NOMO-1 (cell line): ENCODE measurements around the gene ANKMY1.

Experiments used
- DNase-seq, 2 experiments: peaks; one replicate each; lab custom pipeline; 2025; ENCODE audit not compliant: unreplicated experiment in 2 of 2; lab: John Stamatoyannopoulos, UW

ANKMY1 gene

DNA sequence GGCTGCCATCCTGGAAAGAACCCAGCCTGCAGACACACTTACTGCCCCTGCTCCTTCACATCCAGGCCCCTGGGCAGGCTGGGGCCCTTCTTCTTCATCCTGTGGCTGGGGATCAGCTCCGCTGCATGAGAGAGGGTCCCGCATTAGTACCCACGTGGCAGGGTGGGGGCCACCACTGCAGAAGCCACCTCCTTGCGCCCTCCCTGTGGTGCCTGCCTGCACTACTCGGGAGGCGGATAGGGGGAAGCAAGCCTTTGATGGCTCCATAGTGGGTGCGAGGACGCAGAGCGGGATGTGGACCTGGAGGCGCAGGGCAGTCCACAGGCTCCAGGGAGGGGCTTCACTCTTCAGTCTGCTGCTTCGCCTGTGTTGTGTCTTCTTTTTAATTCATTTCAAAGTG, 75.6 kb downstream of the ANKMY1 start:
- DNase-seq: no peak

DNA sequence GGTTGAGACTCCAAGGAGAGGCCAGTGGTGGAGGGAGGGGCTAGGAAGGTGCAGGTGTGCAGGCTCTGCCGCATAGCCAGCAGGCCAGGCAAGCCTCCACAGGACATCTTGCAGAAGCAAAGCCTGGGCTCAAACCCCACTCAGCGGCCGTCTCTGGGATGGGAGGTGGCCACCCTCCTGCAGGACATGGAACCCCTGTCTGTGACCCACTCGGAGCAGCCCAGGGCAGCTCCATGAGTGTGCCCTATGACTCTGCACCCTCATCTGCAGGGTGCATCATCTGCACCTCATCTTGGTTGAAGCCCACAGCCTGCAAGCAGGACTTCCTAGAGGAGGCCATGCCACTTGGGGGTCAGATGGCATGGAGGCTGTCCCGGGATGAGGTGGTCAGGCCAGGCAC, 76.1 kb downstream of the ANKMY1 start:
- DNase-seq: no peak

DNA sequence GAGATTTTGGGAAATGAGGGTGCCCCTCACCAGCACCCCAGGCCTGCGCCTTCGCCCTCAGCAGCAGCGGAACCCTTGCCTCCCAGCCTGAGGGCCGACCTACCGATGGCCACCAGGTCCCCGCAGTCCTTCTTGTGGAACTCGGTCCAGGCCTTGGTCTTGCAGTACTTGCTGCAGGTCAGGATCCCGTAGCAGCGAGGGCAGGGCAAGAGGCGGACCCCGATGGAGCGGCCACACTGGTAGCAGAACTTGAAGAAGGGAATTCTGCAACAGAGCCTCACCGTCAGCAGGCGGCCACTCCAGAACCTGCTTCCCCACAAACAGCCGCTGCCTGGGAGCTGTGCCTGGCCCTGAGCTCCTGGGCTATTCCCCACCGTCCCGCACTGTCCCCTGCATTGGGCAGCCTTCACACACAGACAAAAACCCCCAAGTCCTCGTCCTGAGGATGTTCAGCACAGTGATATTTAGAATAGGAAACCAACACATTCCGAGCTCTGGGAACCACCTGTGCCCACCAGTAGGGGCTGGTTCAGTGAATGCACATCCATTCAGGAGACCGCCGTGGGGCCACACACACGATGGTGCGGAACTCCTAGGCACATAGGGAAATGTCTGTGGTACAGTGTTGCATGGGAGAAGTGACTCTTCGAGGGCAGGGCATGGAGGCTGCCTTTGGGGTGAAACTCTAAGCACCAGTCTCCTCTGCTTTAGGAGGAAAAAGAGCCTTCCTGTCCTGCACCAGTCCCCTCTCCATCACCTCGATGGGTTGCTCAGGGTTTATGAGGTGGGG, 76.8 kb downstream of the ANKMY1 start:
- no peak for DNase-seq

DNA sequence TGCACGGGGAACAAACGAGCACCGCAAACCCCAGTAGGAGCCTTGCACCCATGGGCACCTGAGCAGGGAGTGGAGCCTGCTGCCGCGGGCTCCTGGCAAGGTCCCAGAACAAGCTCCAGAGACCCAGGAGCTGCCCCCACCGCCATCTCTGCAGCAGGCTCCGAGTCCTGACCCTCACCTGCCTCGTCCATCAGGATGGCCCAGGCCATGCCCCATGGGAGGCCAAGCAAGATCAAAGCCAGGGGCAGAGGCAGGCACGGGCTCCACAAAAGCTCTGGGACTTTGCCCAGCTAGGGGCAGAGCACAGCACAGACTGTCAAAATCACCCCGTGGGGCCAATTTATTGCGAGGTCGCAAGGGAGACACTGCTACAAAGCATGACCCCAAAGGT, 78.7 kb downstream of the ANKMY1 start:
- DNase-seq: no peak

DNA sequence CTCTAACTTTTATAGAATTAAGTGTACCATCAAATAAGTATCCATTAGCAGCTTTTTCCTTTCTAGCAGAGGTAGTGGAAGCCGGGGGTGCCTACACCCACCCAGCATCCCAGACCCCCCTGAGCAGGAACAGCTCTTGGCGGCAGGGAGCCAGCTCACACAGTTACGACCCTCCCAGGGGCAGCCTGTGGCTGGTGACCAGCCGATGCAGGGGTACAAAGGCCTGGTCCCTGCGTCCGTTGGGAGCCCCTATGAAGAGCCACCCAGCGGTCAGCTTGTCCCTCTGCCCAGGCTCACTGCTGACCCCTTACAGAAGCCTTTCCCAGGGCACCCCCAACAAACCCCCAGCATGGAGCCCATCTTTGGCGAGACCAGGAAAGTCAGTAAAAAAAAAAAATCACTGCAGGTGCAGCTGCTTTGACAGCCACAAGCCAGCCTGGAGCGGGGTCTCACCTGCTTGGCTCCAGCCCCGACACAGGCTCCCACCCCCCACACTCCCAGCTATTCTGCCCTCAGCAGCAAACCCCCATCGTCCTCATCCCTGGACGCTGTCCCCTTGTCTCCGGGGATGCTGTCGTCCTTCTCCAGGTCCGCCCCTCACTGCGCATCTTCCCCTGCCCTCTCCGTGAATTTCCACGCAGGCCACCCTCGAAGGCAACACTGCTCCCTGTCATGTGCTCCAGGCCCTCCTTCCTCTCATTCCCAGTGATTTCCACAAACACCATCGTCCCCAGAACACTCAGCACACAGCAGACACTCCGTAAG, 79.3 kb downstream of the ANKMY1 start:
- DNase-seq: no peak

DNA sequence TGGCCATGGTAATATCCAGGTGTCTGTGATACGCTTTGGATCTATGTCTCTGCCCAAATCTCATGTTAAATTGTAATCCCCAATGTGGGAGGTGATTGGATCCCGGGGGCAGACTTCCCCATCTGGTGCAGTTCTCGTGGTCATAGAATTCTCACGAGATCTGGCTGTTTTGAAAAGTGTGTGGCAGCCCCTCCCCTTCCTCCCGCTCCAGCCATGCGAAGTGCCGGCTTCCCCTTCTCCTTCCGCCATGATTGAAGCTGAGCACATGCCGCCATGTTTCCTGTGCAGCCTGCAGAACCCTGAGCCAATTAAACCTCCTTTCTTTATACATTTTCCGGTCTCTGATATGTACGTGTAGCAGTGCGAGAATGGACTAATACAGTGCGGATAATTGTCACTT, 79.9 kb downstream of the ANKMY1 start:
- no peak for DNase-seq

DNA sequence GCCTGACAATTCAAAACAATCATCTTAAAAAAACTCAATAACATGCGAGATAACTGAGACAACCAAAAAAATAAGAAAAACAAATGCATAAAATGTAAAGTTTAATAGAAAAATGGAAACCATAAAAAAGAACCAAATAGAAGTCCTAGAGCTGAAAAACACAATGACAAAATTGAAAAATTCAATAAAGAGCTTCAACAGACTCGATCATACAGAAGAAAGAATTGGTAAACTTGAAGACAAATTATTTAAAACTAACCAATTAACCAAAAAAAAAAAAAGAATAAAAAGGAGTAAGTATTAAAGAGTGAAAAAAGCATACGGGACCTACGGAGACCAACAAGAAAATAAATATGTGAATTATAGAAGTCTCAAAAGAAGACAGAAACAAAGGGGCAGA, 84.6 kb downstream of the ANKMY1 start:
- no peak for DNase-seq

DNA sequence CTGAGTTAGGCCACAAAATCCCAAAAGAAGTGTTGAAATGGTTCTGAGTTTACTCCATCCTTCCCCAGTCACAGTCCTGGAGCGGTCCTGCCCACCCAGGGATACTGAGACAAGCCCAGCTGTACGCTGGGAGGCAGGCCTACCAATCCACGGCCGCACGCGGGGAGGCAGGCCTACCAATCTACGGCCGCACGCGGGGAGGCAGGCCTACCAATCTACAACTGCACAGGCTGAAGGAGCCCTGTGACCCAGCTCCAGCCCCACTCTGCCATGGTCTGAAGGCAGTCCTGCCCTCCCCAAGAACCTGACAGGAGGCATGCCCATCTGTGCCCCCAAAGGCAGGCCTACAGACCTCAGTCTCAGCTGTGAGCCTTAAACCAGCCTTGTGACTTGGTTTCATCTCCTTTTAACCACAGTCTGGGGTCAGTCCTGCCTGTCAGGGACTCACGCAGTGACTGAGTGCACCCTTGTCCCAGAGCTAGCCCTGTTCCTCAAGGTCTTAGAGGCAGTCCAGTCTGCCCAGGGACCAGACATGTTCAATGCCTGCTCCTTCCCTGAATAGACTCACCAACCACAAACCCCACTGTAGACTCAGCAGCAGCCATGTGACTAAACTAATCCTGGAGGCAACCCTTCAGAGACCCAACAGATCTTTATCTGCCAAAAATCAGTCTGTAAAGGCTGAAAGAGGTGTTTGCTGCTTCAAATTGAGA, 85.6 kb downstream of the ANKMY1 start:
- no peak for DNase-seq

DNA sequence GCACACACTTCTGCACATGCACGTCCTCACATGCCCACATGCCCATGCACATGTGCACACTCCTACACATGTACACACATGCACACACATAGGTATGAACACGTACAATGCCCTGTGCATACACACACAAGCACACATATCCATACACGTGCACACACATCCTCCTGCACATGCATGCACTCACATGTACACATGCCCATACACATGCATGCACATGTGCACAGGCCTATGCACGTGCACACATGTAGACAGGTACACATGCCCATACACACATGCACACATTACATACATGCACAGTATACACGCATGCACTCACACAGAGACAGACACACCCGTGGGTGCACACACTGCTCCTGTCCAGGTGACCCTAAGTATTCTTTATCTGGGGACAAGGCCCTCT, 88.0 kb downstream of the ANKMY1 start:
- no peak for DNase-seq

DNA sequence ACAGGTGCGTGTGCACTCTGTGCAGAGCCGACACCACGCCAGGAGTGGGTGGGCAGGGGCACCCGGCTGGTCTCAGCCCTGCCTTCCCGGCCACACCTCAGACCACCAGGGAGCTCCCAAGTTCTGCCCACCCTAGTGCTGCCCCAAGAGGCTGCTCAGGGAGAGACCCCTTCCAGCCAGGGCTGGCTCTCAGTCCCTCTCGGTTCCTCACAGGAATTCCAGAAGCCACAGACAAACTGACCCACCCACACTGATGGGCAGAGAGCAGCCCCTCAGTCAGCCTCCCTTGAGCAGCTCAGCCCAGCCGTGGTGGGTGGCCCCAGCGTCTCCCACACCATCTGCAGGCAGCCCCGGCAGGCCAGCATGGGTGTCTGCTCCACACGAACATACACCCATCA, 88.5 kb downstream of the ANKMY1 start:
- no peak for DNase-seq

DNA sequence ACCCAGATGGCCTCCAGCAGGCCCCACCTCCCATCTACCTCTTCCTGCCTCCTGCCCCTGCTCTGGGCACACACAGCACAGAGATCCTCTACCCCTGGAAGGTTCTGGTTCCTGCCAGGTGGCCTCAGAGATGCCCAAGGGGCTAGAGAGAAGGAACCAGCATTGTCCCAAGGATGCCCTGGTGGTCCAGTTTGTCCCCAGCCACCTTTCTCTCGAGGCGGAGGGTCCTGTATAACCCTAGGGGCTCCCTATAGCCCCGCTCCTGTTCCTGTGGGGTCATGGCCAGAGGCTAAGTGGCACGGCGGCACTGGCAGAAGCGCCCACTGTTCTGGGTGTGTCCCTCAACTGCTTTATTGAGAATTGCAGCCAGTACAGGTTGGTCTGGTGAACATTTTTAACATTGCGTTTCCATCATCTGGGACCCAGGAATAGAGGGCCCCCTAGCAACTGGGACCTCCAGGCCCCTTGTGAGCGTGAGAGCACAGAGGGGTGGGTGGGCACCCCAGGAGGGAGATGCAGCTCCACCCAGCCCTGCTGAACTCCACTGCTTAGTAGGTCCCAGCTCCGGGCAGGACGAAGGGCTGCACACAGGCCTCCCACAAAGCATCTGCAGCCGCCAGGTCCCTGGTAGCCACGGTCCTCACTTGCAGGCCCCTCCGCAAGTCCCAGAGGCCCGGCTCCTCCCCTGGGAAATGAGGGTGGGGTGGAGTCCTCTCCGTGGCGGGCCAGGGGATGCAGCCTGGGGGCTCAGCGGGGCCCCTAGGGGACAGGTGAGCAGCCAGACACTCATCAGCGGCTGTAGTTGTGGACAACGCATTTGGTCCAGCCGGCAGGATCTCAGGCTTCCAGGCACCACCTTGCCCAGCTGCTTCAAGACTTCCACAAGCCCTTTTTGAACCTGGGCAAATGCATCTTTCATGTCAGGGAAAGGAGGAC, 89.2 kb downstream of the ANKMY1 start:
- no peak for DNase-seq

DNA sequence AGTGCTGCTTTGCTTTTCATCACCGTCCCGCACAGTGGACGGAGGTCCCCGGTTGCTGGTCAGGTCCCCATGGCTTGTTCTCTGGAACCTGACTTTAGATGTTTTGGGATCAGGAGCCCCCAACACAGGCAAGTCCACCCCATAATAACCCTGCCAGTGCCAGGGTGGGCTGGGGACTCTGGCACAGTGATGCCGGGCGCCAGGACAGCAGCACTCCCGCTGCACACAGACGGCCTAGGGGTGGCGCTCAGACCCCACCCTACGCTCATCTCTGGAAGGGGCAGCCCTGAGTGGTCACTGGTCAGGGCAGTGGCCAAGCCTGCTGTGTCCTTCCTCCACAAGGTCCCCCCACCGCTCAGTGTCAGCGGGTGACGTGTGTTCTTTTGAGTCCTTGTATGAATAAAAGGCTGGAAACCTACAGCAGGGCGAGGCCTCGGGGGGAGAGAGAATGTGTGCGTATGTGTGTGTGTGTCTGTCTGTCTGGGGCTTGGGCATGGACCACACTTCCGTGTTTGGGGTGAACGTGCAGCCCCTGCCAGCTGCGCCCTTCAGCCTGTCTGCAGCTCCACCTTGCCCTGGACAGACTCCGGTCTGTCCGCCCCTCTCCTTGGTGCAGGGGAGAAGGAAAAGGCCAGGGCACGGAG, 90.0 kb downstream of the ANKMY1 start:
- no peak for DNase-seq

DNA sequence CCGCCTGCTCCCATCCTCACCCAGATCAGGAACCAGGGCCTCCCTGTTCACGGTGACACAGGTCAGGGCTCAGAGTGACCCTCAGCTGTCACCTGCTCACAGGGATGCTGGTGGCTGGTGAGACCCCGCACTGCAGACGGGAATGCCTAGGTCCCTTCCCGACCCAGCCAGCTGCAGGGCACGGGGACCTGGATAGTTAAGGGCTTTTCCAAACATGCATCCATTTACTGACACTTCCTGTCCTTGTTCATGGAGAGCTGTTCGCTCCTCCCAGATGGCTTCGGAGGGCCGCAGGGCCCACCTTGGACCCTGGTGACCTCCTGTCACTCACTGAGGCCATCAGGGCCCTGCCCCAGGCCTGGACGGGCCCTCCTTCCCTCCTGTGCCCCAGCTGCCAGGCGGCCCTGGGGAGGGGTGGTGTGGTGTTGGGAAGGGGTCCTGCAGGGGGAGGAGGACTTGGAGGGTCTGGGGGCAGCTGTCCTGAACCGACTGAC, 90.6 kb downstream of the ANKMY1 start:
- no peak for DNase-seq

DNA sequence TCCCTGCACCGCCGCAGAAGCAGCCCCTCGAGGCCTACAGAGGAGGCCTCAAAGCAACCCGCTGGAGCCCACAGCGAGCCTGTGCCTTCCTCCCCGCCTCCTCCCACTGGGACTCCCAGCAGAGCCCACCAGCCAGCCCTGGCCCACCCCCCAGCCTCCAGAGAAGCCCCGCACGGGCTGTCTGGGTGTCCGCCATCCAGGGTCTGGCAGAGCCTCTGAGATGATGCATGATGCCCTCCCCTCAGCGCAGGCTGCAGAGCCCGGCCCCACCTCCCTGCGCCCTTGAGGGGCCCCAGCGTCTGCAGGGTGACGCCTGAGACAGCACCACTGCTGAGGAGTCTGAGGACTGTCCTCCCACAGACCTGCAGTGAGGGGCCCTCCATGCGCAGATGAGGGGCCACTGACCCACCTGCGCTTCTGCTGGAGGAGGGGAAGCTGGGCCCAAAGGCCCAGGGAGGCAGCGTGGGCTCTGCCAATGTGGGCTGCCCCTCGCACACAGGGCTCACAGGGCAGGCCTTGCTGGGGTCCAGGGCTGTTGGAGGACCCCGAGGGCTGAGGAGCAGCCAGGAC, 91.1 kb downstream of the ANKMY1 start:
- DNase-seq: no peak

DNA sequence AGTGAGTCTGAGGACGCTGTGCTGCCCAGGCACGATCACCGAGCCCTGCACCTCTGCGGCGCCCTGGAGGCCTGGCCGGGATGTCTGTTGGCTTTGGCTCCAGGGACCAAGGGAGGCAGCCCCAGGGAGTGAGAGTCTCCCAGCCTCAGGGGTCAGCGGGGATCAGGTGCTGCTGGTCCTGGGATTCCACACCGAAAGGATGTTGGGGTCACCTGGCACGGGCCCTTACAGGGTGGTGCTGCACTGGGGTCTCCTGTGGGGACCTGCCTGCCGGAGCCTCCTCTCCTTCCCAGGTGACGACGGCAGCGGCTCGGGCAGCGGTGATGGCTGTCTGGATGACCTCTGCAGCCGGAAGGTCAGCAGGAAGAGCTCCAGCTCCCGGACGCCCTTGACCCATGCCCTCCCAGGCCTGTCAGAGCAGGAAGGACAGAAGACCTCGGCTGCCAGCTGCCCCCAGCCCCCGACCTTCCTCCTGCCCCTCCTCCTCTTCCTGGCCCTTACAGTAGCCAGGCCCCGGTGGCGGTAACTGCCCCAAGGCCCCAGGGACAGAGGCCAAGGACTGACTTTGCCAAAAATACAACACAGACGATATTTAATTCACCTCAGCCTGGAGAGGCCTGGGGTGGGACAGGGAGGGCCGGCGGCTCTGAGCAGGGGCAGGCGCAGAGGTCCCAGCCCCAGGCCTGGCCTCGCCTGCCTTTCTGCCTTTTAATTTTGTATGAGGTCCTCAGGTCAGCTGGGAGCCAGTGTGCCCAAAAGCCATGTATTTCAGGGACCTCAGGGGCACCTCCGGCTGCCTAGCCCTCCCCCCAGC, 91.8 kb downstream of the ANKMY1 start:
- DNase-seq: no peak

DNA sequence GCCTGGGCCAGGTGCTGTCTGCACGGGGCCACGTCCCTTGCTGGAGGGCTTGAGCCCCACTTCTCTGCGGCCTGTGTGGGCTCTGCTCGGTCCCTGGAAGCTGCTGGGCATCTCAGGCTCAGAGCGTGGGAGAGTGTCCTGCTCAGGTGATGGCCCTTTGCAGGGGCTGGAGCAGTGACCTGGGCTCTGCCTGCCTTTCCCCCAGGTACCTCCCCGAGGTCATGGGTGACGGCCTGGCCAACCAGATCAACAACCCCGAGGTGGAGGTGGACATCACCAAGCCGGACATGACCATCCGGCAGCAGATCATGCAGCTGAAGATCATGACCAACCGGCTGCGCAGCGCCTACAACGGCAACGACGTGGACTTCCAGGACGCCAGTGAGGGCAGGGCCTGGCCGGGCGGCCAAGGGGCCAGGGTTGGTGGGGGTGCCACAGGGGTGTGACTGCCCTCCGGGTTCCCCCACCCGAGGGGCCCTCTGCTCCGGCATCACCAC, 92.5 kb downstream of the ANKMY1 start:
- no peak for DNase-seq

DNA sequence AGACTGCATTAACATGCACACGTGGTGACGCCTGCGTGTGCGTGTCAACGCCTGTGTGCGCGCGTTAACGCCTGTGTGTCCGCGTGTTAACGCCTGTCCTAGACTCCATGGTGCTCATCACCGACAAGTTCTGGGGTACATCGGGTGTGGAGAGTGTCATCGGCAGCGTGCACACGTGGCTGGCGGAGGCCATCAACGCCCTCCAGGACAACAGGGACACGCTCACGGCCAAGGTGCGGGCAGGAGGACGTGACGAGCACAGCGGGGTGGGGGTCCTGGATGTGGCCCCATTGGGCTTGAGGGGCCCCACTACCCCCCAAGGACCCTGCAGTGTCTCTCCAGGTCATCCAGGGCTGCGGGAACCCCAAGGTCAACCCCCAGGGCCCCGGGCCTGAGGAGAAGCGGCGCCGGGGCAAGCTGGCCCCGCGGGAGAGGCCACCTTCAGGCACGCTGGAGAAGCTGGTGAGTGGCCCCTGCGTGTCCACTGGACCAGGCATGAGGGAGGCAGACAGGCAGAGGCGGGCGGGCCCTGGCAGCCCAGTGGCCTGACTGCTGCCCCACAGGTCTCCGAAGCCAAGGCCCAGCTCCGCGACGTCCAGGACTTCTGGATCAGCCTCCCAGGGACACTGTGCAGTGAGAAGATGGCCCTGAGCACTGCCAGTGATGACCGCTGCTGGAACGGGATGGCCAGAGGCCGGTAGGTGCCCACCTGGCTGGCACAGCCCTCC, 93.1 kb downstream of the ANKMY1 start:
- no peak for DNase-seq

DNA sequence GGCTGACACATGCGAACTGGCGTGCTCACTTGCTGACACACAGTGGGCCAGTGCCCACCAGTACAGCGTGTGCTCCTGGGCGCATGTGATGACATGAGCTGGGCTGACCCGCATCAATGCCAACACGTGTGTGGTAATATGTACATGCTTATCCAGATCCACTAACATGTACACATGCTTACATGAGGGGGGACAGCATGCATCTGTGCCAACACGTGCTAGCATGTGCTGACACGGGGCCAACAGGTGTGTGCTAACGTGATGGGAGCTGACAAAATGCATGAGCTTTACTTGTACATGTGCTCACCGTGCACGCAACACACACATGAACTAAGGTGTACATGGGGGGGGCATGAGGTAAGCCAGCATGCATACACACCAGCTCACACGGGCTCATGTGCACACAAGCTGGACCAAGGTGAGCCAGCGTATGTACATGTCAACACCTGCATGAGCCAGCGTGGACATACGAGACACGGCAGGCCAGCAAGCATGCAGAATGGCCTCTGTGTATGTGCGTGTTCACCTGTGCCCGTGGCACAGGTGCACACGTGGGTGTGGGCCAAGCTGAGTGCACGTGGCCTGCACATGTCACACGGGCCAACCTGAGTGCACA, 93.8 kb downstream of the ANKMY1 start:
- no peak for DNase-seq
